HAP-1 (cell line): ENCODE data around the gene LRP11.

Experiments
- DNase-seq, 2 experiments: peaks; one replicate each; pipeline ENCODE4 v3.0.0-alpha.2; 2016 to 2020; ENCODE audit warnings: low spot score in 2 of 2
- H3K27me3 ChIP-seq: fragments of 250-450 bp; sonication (Bioruptor Pico); 2 replicates; pipeline ENCODE4 v1.5.1; 2020; ENCODE audit warnings: low read depth, mild to moderate bottlenecking, moderate library complexity
- H3K36me3 ChIP-seq: fragments of 250-450 bp; sonication (Bioruptor Pico); replicated peaks from 2 replicates; pipeline ENCODE4 v1.5.1; 2020; ENCODE audit warnings: mild to moderate bottlenecking
- H3K4me1 ChIP-seq: fragments of 250-450 bp; sonication (Bioruptor Pico); 2 replicates; pipeline ENCODE4 v1.5.1; 2020; ENCODE audit warnings: mild to moderate bottlenecking
- H3K4me3 ChIP-seq: fragments of 250-450 bp; sonication (Bioruptor Pico); 2 replicates; pipeline ENCODE4 v1.5.1; 2020; ENCODE audit warnings: mild to moderate bottlenecking, moderate library complexity
- H3K9me3 ChIP-seq: fragments of 250-450 bp; sonication (Bioruptor Pico); 2 replicates; pipeline ENCODE4 v1.5.1; 2020; ENCODE audit warnings: mild to moderate bottlenecking, moderate library complexity
- in situ Hi-C: fragments of 300-500 bp; cut with MboI; formaldehyde crosslinking; loops from 3 replicates; pipeline ENCODE4 v1.14.3; 2020; ENCODE audit warnings: low sequenced_read_pairs, inconsistent platforms, mixed read lengths

LRP11 gene

GRCh38 chr6:149891259-149891658 is 27.1 kb upstream of the LRP11 start:
- Histone ChIP-seq H3K4me1 (no peaks in the 10 kb centered on the region), H3K36me3 (no peaks in the 10 kb centered on the region), H3K9me3 (no peaks in the 10 kb centered on the region), H3K4me3 (no peak overlapping the region), H3K27me3 (no peaks in the 10 kb centered on the region)
- in situ Hi-C loops = no loop called here
- DNase-seq = no peak

GRCh38 chr6:149890629-149891045 is 26.5 kb upstream of the LRP11 start:
- H3K36me3 ChIP-seq = no peaks in the 10 kb centered on the region
- no peaks in the 10 kb centered on the region for H3K4me1 ChIP-seq
- H3K27me3 ChIP-seq = no peaks in the 10 kb centered on the region
- in situ Hi-C loops = no loop called here
- H3K4me3 ChIP-seq = no peak overlapping the region
- DNase-seq = no peak
- no peaks in the 10 kb centered on the region for H3K9me3 ChIP-seq

- Histone ChIP-seq H3K27me3 (no peaks in the 10 kb centered on the region), H3K36me3 (no peaks in the 10 kb centered on the region), H3K9me3 (no peaks in the 10 kb centered on the region), H3K4me1 (no peaks in the 10 kb centered on the region), H3K4me3 (no peak overlapping the region)
- no peak for DNase-seq
- in situ Hi-C loops = no loop called here
Observed at GRCh38 chr6:149889326-149889725, 25.2 kb upstream of the LRP11 start.

- in situ Hi-C loops = no loop called here
- Histone ChIP-seq H3K4me1 (no peaks in the 10 kb centered on the region), H3K27me3 (no peaks in the 10 kb centered on the region), H3K36me3 (no peaks in the 10 kb centered on the region), H3K9me3 (no peaks in the 10 kb centered on the region), H3K4me3 (no peak overlapping the region)
- DNase-seq = no peak
Observed at GRCh38 chr6:149888659-149889058, 24.5 kb upstream of the LRP11 start.

- no peaks in the 10 kb centered on the region for H3K36me3 ChIP-seq
- no peaks in the 10 kb centered on the region for H3K27me3 ChIP-seq
- no peaks in the 10 kb centered on the region for H3K9me3 ChIP-seq
- in situ Hi-C loops = no loop called here
- no peaks in the 10 kb centered on the region for H3K4me1 ChIP-seq
- H3K4me3 ChIP-seq = no peak overlapping the region
- no peak for DNase-seq
Observed at GRCh38 chr6:149888093-149888492, 23.9 kb upstream of the LRP11 start.

GRCh38 chr6:149887343-149887742 is 23.2 kb upstream of the LRP11 start:
- no peaks in the 10 kb centered on the region for H3K27me3 ChIP-seq
- no peak overlapping the region for H3K4me3 ChIP-seq
- H3K36me3 ChIP-seq = no peaks in the 10 kb centered on the region
- in situ Hi-C loops = no loop called here
- no peaks in the 10 kb centered on the region for H3K9me3 ChIP-seq
- H3K4me1 ChIP-seq = no peaks in the 10 kb centered on the region
- DNase-seq = no peak

GRCh38 chr6:149885888-149886287 is 21.7 kb upstream of the LRP11 start:
- in situ Hi-C loops = no loop called here
- no peaks in the 10 kb centered on the region for H3K36me3 ChIP-seq
- H3K9me3 ChIP-seq = no peaks in the 10 kb centered on the region
- H3K4me1 ChIP-seq = no peaks in the 10 kb centered on the region
- no peak for DNase-seq
- H3K27me3 ChIP-seq = no peaks in the 10 kb centered on the region
- H3K4me3 ChIP-seq = no peak overlapping the region

GRCh38 chr6:149884617-149885016 is 20.5 kb upstream of the LRP11 start:
- H3K4me3 ChIP-seq = no peak overlapping the region
- no peak for DNase-seq
- H3K4me1 ChIP-seq = no peaks in the 10 kb centered on the region
- in situ Hi-C loops = no loop called here
- no peaks in the 10 kb centered on the region for H3K36me3 ChIP-seq
- H3K9me3 ChIP-seq = no peaks in the 10 kb centered on the region
- H3K27me3 ChIP-seq = no peaks in the 10 kb centered on the region

- Histone ChIP-seq H3K4me3 (no peak overlapping the region), H3K27me3 (no peaks in the 10 kb centered on the region), H3K4me1 (no peaks in the 10 kb centered on the region), H3K9me3 (no peaks in the 10 kb centered on the region), H3K36me3 (no peaks in the 10 kb centered on the region)
- in situ Hi-C loops = no loop called here
- no peak for DNase-seq
Observed at GRCh38 chr6:149884215-149884614, 20.1 kb upstream of the LRP11 start.

GRCh38 chr6:149881860-149882259 is 17.7 kb upstream of the LRP11 start:
- no peaks in the 10 kb centered on the region for H3K4me1 ChIP-seq
- H3K9me3 ChIP-seq = no peaks in the 10 kb centered on the region
- H3K27me3 ChIP-seq = no peaks in the 10 kb centered on the region
- in situ Hi-C loops = no loop called here
- DNase-seq = no peak
- no peak overlapping the region for H3K4me3 ChIP-seq
- H3K36me3 ChIP-seq = no peaks in the 10 kb centered on the region

- in situ Hi-C loops = no loop called here
- Histone ChIP-seq H3K4me1 (no peaks in the 10 kb centered on the region), H3K9me3 (no peaks in the 10 kb centered on the region), H3K27me3 (no peaks in the 10 kb centered on the region), H3K4me3 (no peak overlapping the region), H3K36me3 (no peaks in the 10 kb centered on the region)
- DNase-seq = no peak
Observed at GRCh38 chr6:149881066-149881766, 17.1 kb upstream of the LRP11 start.

- in situ Hi-C loops = no loop called here
- H3K36me3 ChIP-seq = no peaks in the 10 kb centered on the region
- H3K4me1 ChIP-seq = no peaks in the 10 kb centered on the region
- H3K27me3 ChIP-seq = no peaks in the 10 kb centered on the region; the same call in 1 of the 2 replicates
- DNase-seq = no peak
- no peak overlapping the region for H3K4me3 ChIP-seq
- no peaks in the 10 kb centered on the region for H3K9me3 ChIP-seq
Observed at GRCh38 chr6:149877659-149878058, 13.5 kb upstream of the LRP11 start.

- Histone ChIP-seq H3K36me3 (no peaks in the 10 kb centered on the region), H3K4me3 (no peak overlapping the region), H3K4me1 (no peaks in the 10 kb centered on the region), H3K27me3 (no peaks in the 10 kb centered on the region; the same call in none of the 2 replicates), H3K9me3 (0 out of 2 replicates have a peak, but pooled peaks cover 3% of the 10 kb centered on the region)
- no peak for DNase-seq
- in situ Hi-C loops = no loop called here
Observed at GRCh38 chr6:149876241-149876933, 12.2 kb upstream of the LRP11 start.

GRCh38 chr6:149872233-149872632 is 8.1 kb upstream of the LRP11 start:
- no peak overlapping the region for H3K4me3 ChIP-seq
- H3K36me3 ChIP-seq = no peaks in the 10 kb centered on the region
- in situ Hi-C loops = no loop called here
- 0 out of 2 replicates have a peak, but pooled peaks cover 3% of the 10 kb centered on the region for H3K9me3 ChIP-seq
- H3K4me1 ChIP-seq = peaks cover 2% of the 10 kb centered on the region; the same call in 1 of the 2 replicates
- H3K27me3 ChIP-seq = no peaks in the 10 kb centered on the region; the same call in none of the 2 replicates
- DNase-seq = no peak
